NCI-H774 (cell line): Measurements from ENCODE around the gene PAIP2B.
"Not testable (repeated sequence)": the region's sequence is repeated elsewhere in the genome, so short reads cannot be mapped to it uniquely, and the experiment has no call there.

ENCODE experiments used
- DNase-seq: peaks from one replicate; lab custom pipeline; 2025; lab: John Stamatoyannopoulos, UW

The PAIP2B gene

GRCh38 chr2:71226965-71227560, at the start of gene PAIP2B:
Gene PAIP2B, minus strand, starts transcription at chr2:71227103. Its CDS starts 24,514 bp downstream, at chr2:71202589.
- peak; percentile 98 for DNase-seq

- DNase-seq, result no peak
These were observed 49.0 kb upstream of the PAIP2B start for GRCh38 chr2:71275939-71276310.

- no peak for DNase-seq
These were observed 42.7 kb upstream of the PAIP2B start for GRCh38 chr2:71269511-71270090.

GRCh38 chr2:71263386-71263785, 36.5 kb upstream of the PAIP2B start:
- no peak for DNase-seq

GRCh38 chr2:71261534-71261933, 34.6 kb upstream of the PAIP2B start:
- DNase-seq, result no peak

- no peak for DNase-seq
These were observed 29.5 kb upstream of the PAIP2B start for GRCh38 chr2:71256421-71256820.

GRCh38 chr2:71254776-71255175, 27.9 kb upstream of the PAIP2B start:
- no peak for DNase-seq

- DNase-seq, result no peak
These were observed 27.2 kb upstream of the PAIP2B start for GRCh38 chr2:71254078-71254477.

- DNase-seq, result no peak
These were observed 26.6 kb upstream of the PAIP2B start for GRCh38 chr2:71253476-71253875.

GRCh38 chr2:71252862-71253261, 26.0 kb upstream of the PAIP2B start:
- no peak for DNase-seq

- no peak for DNase-seq
These were observed 24.0 kb upstream of the PAIP2B start for GRCh38 chr2:71250935-71251334.

GRCh38 chr2:71244302-71244660, 17.4 kb upstream of the PAIP2B start:
- no peak for DNase-seq

- DNase-seq, result no peak
These were observed 16.9 kb upstream of the PAIP2B start for GRCh38 chr2:71243634-71244301.

- no peak for DNase-seq
These were observed 13.9 kb upstream of the PAIP2B start for GRCh38 chr2:71240794-71241193.

- no peak for DNase-seq
These were observed 11.2 kb upstream of the PAIP2B start for GRCh38 chr2:71238089-71238488.

GRCh38 chr2:71235930-71236587, 9.2 kb upstream of the PAIP2B start:
- DNase-seq, result no peak

- DNase-seq, result not testable (repeated sequence)
These were observed 6.2 kb upstream of the PAIP2B start for GRCh38 chr2:71233072-71233471.

GRCh38 chr2:71226096-71226964, 573 bp downstream of the PAIP2B start:
- DNase-seq, result peak; percentile 58

GRCh38 chr2:71224935-71225334, 2.0 kb downstream of the PAIP2B start:
- DNase-seq, result no peak

- DNase-seq, result no peak
These were observed 2.4 kb downstream of the PAIP2B start for GRCh38 chr2:71224457-71224856.

- DNase-seq, result peak; percentile 34
These were observed 3.1 kb downstream of the PAIP2B start for GRCh38 chr2:71223767-71224333.

GRCh38 chr2:71220743-71221142, 6.2 kb downstream of the PAIP2B start:
- DNase-seq, result no peak
